OCI-LY7 (cell line): ENCODE results near the gene RSBN1L. TPM values are rescaled to one million over a fixed set of nuclear protein-coding genes. Genes with fewer than 3 reads are reported as not detected.

ENCODE experiments used
- BruUV-seq: library from RNA; stranded (reverse); fragments of 400-500 nt; replicated peaks from 2 replicates; lab custom pipeline; 2021; lab: Mats Ljungman, UMichigan
- CTCF ChIA-PET: fragments of 300-600 bp; sonication (Branson Sonifier 250); formaldehyde crosslinking; loops from one replicate; lab custom pipeline; 2022; ENCODE audit warnings: antibody characterized with exemption; ENCODE audit not compliant: unreplicated experiment; lab: Charles Lee
- POLR2A ChIA-PET: fragments of 300-600 bp; sonication (Branson Sonifier 250); formaldehyde crosslinking; loops from one replicate; lab custom pipeline; 2022; ENCODE audit warnings: antibody characterized with exemption; lab: Charles Lee
- DNase-seq: peaks from one replicate; pipeline ENCODE4 v3.0.0-alpha.2; 2015; ENCODE audit warnings: low spot score
- H2AFZ ChIP-seq: fragments of 200-600 bp; sonication (generic), shearing (Covaris generic); 2 replicates; pipeline ENCODE4 v1.6.1; 2014; ENCODE audit warnings: mild to moderate bottlenecking, antibody characterized with exemption, low read length, moderate library complexity
- H3K27ac ChIP-seq: fragments of 200-600 bp; sonication (generic); 2 replicates; pipeline ENCODE4 v1.5.1; 2014; ENCODE audit warnings: mixed run types, low read depth, mild to moderate bottlenecking, moderate library complexity, low read length, inconsistent platforms; ENCODE audit not compliant: poor library complexity, severe bottlenecking
- H3K36me3 ChIP-seq: fragments of 200-600 bp; sonication (generic); 2 replicates; pipeline ENCODE4 v1.6.1; 2014; ENCODE audit warnings: mild to moderate bottlenecking, antibody characterized with exemption, low read length, moderate library complexity, mixed read lengths; ENCODE audit not compliant: insufficient read depth
- H3K4me1 ChIP-seq: fragments of 200-600 bp; sonication (generic); 2 replicates; pipeline ENCODE4 v1.5.1; 2014; ENCODE audit warnings: mild to moderate bottlenecking, low read length; ENCODE audit not compliant: insufficient read depth, poor library complexity, severe bottlenecking
- H3K4me2 ChIP-seq: fragments of 200-600 bp; sonication (generic); 2 replicates; pipeline ENCODE4 v1.6.1; 2014; ENCODE audit warnings: mild to moderate bottlenecking, low read length
- H3K4me3 ChIP-seq: fragments of 200-600 bp; sonication (generic); 2 replicates; pipeline ENCODE4 v1.5.1; 2014; ENCODE audit warnings: mild to moderate bottlenecking, low read depth, low read length; ENCODE audit not compliant: poor library complexity, severe bottlenecking
- H3K79me2 ChIP-seq: fragments of 200-600 bp; sonication (generic); 2 replicates; pipeline ENCODE4 v1.6.1; 2016; ENCODE audit warnings: low read depth, mild to moderate bottlenecking, low read length, moderate library complexity, mixed read lengths; ENCODE audit not compliant: insufficient read depth
- H3K9me2 ChIP-seq: fragments of 200-600 bp; sonication (generic); 2 replicates; pipeline ENCODE4 v1.6.1; 2016; ENCODE audit warnings: mild to moderate bottlenecking, low read length, mixed read lengths; ENCODE audit not compliant: insufficient read depth
- H3K9me3 ChIP-seq: fragments of 200-600 bp; sonication (generic); 2 replicates; pipeline ENCODE4 v1.6.1; 2014; ENCODE audit warnings: mild to moderate bottlenecking, mixed run types, low read length, mixed read lengths
- H4K20me1 ChIP-seq: fragments of 200-600 bp; sonication (generic); 2 replicates; pipeline ENCODE4 v1.6.1; 2014; ENCODE audit warnings: mild to moderate bottlenecking, antibody characterized with exemption, low read length, moderate library complexity, mixed read lengths; ENCODE audit not compliant: insufficient read depth
- EZH2phosphoT487 ChIP-seq: fragments of 200-600 bp; sonication (generic); IDR thresholded peaks from 2 replicates; pipeline ENCODE4 v1.6.1; 2018; ENCODE audit warnings: low read depth, borderline replicate concordance, mild to moderate bottlenecking, mixed run types, antibody characterized with exemption, low read length, moderate library complexity, mixed read lengths
- intact Hi-C: fragments of 100-400 bp; cut with micrococcal nuclease; formaldehyde crosslinking; loops from one replicate; pipeline ENCODE4 v1.10.0; 2022; ENCODE audit not compliant: unreplicated experiment
- total RNA-seq, 2 experiments: library from RNA; depleted of rRNA in 1 of 2; stranded (reverse); fragments of >200 nt in 1 of 2; shearing (Covaris generic) in 1 of 2; gene quantifications; 2 replicates each; pipeline ENCODE4 v1.2.3, GENCODE V29; 2014 to 2022
- TF ChIP-seq, protein P1 (sequence below): fragments of 200-600 bp; sonication (generic); conservative IDR thresholded peaks from 2 replicates; pipeline ENCODE4 v1.5.1; 2014; ENCODE audit warnings: mild to moderate bottlenecking, antibody characterized with exemption, low read length, moderate library complexity, mixed read lengths

RSBN1L gene
- total RNA-seq, 2 experiments from 2014 or later, result 23.3 to 30.4 TPM

DNA sequence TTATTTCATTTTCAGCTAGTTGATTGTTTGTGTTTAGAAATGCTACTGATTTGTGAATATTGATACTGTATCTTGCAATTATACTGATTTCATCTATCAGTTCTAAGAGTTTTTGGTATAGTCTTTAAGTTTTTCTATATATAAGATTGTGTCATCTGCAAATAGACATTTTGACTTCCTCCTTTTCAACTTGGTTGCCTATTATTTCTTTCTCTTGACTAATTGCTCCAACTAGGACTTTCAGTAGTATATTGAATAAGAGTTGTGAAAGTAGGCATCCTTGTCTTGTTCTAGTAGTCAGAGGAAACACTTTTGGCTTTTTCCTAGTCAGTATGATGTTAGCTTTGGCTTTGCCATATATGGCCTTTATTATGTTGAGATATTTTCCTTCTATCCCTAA lies 122.8 kb downstream of the RSBN1L start:
- ChIA-PET CTCF (no interaction called here), POLR2A (no interaction called here)
- H3K4me2 ChIP-seq, result no peak overlapping the region
- H3K79me2 ChIP-seq, result peaks cover 99% of the 10 kb centered on the region
- TF ChIP-seq EZH2phosphoT487, result no peak
- TF ChIP-seq, protein P1, sequence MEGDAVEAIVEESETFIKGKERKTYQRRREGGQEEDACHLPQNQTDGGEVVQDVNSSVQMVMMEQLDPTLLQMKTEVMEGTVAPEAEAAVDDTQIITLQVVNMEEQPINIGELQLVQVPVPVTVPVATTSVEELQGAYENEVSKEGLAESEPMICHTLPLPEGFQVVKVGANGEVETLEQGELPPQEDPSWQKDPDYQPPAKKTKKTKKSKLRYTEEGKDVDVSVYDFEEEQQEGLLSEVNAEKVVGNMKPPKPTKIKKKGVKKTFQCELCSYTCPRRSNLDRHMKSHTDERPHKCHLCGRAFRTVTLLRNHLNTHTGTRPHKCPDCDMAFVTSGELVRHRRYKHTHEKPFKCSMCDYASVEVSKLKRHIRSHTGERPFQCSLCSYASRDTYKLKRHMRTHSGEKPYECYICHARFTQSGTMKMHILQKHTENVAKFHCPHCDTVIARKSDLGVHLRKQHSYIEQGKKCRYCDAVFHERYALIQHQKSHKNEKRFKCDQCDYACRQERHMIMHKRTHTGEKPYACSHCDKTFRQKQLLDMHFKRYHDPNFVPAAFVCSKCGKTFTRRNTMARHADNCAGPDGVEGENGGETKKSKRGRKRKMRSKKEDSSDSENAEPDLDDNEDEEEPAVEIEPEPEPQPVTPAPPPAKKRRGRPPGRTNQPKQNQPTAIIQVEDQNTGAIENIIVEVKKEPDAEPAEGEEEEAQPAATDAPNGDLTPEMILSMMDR, result no peak
- no peak overlapping the region for H2AFZ ChIP-seq
- no peak for DNase-seq
- peaks cover 28% of the 10 kb centered on the region for H3K4me1 ChIP-seq
- no TSS peak for BruUV-seq
- H3K9me2 ChIP-seq, result no peaks in the 10 kb centered on the region
- peaks cover 60% of the 10 kb centered on the region for H3K9me3 ChIP-seq
- H3K27ac ChIP-seq, result peak overlapping the region; percentile 6
- no peak overlapping the region for H3K4me3 ChIP-seq
- intact Hi-C loops, result no loop called here
- peaks cover 85% of the 10 kb centered on the region for H3K36me3 ChIP-seq
- H4K20me1 ChIP-seq, result no peaks in the 10 kb centered on the region

DNA sequence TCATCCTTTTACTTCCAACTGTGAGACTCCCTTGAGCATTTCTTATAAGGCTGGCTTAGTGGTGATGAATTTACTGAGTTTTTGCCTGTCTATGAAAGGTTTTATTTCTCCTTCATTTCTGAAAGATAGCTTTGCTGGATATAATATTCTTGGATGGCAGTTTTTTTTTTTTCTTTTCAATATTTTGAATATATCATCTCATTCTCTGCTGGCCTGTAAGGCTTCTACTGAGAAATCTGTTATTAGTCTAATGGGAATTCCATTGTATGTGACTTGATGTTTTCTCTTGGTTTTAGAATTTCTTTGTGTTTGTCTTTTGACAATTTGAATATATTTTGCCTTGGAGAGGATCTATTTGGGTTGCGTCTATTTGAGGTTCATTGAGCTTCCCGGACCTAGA lies 124.7 kb downstream of the RSBN1L start:
- POLR2A ChIA-PET, result interaction anchor here (1.0 to 1.5 kb wide), 2 partner anchors 9 to 88 kb away, joined by 3 to 5 read pairs; no protein-coding TSS in a partner anchor
- CTCF ChIA-PET, result interaction anchor here (1.6 kb wide), 1 partner anchor 9 kb away, joined by 4 read pairs; no protein-coding TSS in a partner anchor

DNA sequence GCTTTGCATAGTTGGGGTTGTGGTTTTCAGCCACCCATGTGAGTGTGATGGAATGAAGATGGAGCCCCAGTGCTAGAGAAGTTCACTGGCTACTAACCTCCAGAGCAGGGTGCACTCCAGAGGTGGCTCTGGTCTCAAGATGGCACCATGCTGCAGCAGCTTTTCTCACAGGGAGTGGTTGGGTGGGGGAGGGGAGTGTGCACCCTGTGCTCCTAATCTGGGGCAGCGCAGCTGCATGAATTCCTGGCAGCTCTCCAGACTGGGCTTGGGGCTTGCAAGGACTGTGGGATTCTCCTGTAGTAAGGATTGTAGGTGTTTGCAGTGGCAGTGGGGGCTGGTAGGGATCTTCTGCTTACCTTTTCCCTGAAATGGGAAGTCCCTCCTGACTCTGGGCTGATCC lies 126.0 kb downstream of the RSBN1L start:
- no TSS peak for BruUV-seq
- no peaks in the 10 kb centered on the region for H3K9me2 ChIP-seq
- POLR2A ChIA-PET, result interaction anchor here (0.5 to 0.7 kb wide), 2 partner anchors 138 to 814 kb away, joined by 3 read pairs; no protein-coding TSS in a partner anchor
- peaks cover 71% of the 10 kb centered on the region for H3K9me3 ChIP-seq
- CTCF ChIA-PET, result interaction anchor here (1.6 kb wide), 1 partner anchor 11 kb away, joined by 4 read pairs; no protein-coding TSS in a partner anchor
- TF ChIP-seq, protein P1, result no peak
- no peak for TF ChIP-seq EZH2phosphoT487
- H3K4me2 ChIP-seq, result peak overlapping the region; percentile 18; the same call in 1 of the 2 replicates
- H2AFZ ChIP-seq, result no peak overlapping the region
- no peaks in the 10 kb centered on the region for H4K20me1 ChIP-seq
- intact Hi-C loops, result no loop called here
- H3K4me3 ChIP-seq, result peak overlapping the region; percentile 20
- peaks cover 98% of the 10 kb centered on the region for H3K79me2 ChIP-seq
- peak overlapping the region; percentile 31 for H3K27ac ChIP-seq
- no peak for DNase-seq
- peaks cover 81% of the 10 kb centered on the region for H3K36me3 ChIP-seq
- peaks cover 54% of the 10 kb centered on the region for H3K4me1 ChIP-seq

More for the DNA sequence above, 124.7 kb downstream of the RSBN1L start:
- peaks cover 73% of the 10 kb centered on the region for H3K9me3 ChIP-seq
- H3K4me2 ChIP-seq, result no peak overlapping the region
- no peaks in the 10 kb centered on the region for H3K9me2 ChIP-seq
- TF ChIP-seq, protein P1, result no peak
- no peak for TF ChIP-seq EZH2phosphoT487
- no peak overlapping the region for H3K4me3 ChIP-seq
- peaks cover 44% of the 10 kb centered on the region for H3K4me1 ChIP-seq
- H3K79me2 ChIP-seq, result peaks cover 98% of the 10 kb centered on the region
- H3K36me3 ChIP-seq, result peaks cover 83% of the 10 kb centered on the region
- no peak for DNase-seq
- intact Hi-C loops, result no loop called here
- no peak overlapping the region for H2AFZ ChIP-seq
- BruUV-seq, result no TSS peak
- no peaks in the 10 kb centered on the region for H4K20me1 ChIP-seq
- no peak overlapping the region for H3K27ac ChIP-seq
